ENCODE measurements around the gene HPD. TPM values are rescaled to one million over a fixed set of nuclear protein-coding genes. Genes with fewer than 3 reads are reported as not detected.

Gene HPD
- total RNA-seq, 4 donors from 2014 or later: 2.0 to 5.0 (median 2.0) TPM; not detected in 1

GRCh38 chr12:121789800-121790728, 68.6 kb downstream of the HPD start:
- DNase-seq (no peak), ATAC-seq (no peak)
- in situ Hi-C loops (cut with MboI; ENCODE audit: low sequenced_read_pairs in 4 of 4): loop anchor here in 3 of 4 donors (5.0 to 10.0 kb wide), 3 partner anchors 93 to 95 kb away; partner anchors contain the start of gene PSMD9 (in 3 of the 3)
- Histone ChIP-seq H3K4me1 (peaks cover 21 to 24% of the 10 kb centered on the region in 2 donors), H3K4me3 (no peak overlapping the region), H3K36me3 (no peaks in the 10 kb centered on the region), H3K9me3 (no peaks in the 10 kb centered on the region), H3K27me3 (no peaks in the 10 kb centered on the region), H3K27ac (peak overlapping the region; percentile 31 to 63 (median 46))
- intact Hi-C loops (cut with DNase I; ENCODE audit: low total_unique reads): no loop called here
- no peak for TF ChIP-seq CTCF (IDR thresholded peaks at IDR 0.05 in 4 of 5, conservative IDR thresholded peaks at IDR 0.05 in 1 of 5)
- no peak for TF ChIP-seq POLR2A (IDR thresholded peaks at IDR 0.05)

Other genes with a start within 250 kb of the HPD start
- 10 to 100 TPM in 3 of 4 donors, 1 to 10 TPM in 1; 9.9 to 29.0 (median 16.4) TPM for gene ORAI1, start 232.3 kb downstream of the HPD start, total RNA-seq
- gene MORN3, start 189.2 kb downstream of the HPD start, total RNA-seq: not detected
- 10 to 100 TPM in 1 of 4 donors, 1 to 10 TPM in 3; 5.9 to 11.2 (median 6.4) TPM for gene TMEM120B, start 146.1 kb downstream of the HPD start, total RNA-seq
- gene RHOF, start 65.2 kb downstream of the HPD start, total RNA-seq: 1 to 10 TPM; 2.9 to 6.8 (median 4.1) TPM
- 1 to 10 TPM; 2.2 to 9.3 (median 6.2) TPM for gene SETD1B, start 54.9 kb downstream of the HPD start, total RNA-seq
- gene PSMD9, start 29.9 kb upstream of the HPD start, total RNA-seq: 10 to 100 TPM; 16.5 to 84.9 (median 47.0) TPM
- gene CFAP251, start 59.7 kb upstream of the HPD start, total RNA-seq: 1 to 10 TPM in 1 of 4 donors, under 1 TPM in 3; 0.49 to 4.9 (median 0.61) TPM
- 10 to 100 TPM in 3 of 4 donors, 1 to 10 TPM in 1; 9.8 to 23.5 (median 13.7) TPM for gene BCL7A, start 163.0 kb upstream of the HPD start, total RNA-seq
- 10 to 100 TPM; 36.6 to 89.4 (median 79.7) TPM for gene MLXIP, start 219.9 kb upstream of the HPD start, total RNA-seq